Naive B cell (primary cell): ENCODE measurements around the gene ATP5PF. TPM values are rescaled to one million over a fixed set of nuclear protein-coding genes. Genes with fewer than 3 reads are reported as not detected.
A peak's percentile ranks its signal among the peaks of the same experiment; 100 is the strongest.
"Not testable (repeated sequence)": the region's sequence is repeated elsewhere in the genome, so short reads cannot be mapped to it uniquely, and the experiment has no call there.

Experiments
- ATAC-seq, 2 donors: fragments of 150-1000 bp; cut with Tn5 transposase; 2 replicates each; pipeline ENCODE4 v1.10.0; 2021; ENCODE audit warnings: low read depth in 2 of 2, mild to moderate bottlenecking in 2 of 2, moderate library complexity in 2 of 2
- DNase-seq: peaks from one replicate; pipeline ENCODE4 v3.0.0; 2022
- H3K27ac Mint-ChIP-seq, 6 donors: one replicate each; pipeline ENCODE4 v1.8.0; 2020 to 2022; ENCODE audit warnings: mild to moderate bottlenecking in 6 of 6, mixed read lengths in 6 of 6, moderate library complexity in 5 of 6, inconsistent platforms in 2 of 6
- H3K27me3 Mint-ChIP-seq, 3 donors: one replicate each; pipeline ENCODE4 v1.8.0; 2021 to 2022; ENCODE audit warnings: mixed read lengths in 3 of 3, mild to moderate bottlenecking in 1 of 3
- H3K36me3 Mint-ChIP-seq, 2 donors: one replicate each; pipeline ENCODE4 v1.8.0; 2020 to 2022; ENCODE audit warnings: mixed read lengths in 2 of 2, inconsistent platforms in 1 of 2, mild to moderate bottlenecking in 1 of 2
- H3K4me1 Mint-ChIP-seq, 3 donors: one replicate each; pipeline ENCODE4 v1.8.0; 2020 to 2022; ENCODE audit warnings: mixed read lengths in 3 of 3, inconsistent platforms in 1 of 3, mild to moderate bottlenecking in 1 of 3, moderate library complexity in 1 of 3
- H3K4me3 Mint-ChIP-seq, 8 donors: one replicate each; pipeline ENCODE4 v1.8.0; 2020 to 2022; ENCODE audit warnings: mild to moderate bottlenecking in 8 of 8, mixed read lengths in 8 of 8, moderate library complexity in 8 of 8, inconsistent platforms in 2 of 8
- H3K9me3 Mint-ChIP-seq, 7 donors: one replicate each; pipeline ENCODE4 v1.8.0; 2020 to 2022; ENCODE audit warnings: mixed read lengths in 7 of 7, mild to moderate bottlenecking in 5 of 7, inconsistent platforms in 2 of 7, moderate library complexity in 1 of 7
- polyA plus RNA-seq, 6 donors: library from polyadenylated mRNA; unstranded; fragments of 300-500 nt; fragmentation: Illumina TruSeq; gene quantifications; one replicate each; pipeline ENCODE4 v1.2.3, GENCODE V29; 2021; ENCODE audit warnings: low read depth in 6 of 6

Gene ATP5PF
- polyA plus RNA-seq, 6 donors from 2014 or later = 264 to 368 (median 335) TPM

DNA sequence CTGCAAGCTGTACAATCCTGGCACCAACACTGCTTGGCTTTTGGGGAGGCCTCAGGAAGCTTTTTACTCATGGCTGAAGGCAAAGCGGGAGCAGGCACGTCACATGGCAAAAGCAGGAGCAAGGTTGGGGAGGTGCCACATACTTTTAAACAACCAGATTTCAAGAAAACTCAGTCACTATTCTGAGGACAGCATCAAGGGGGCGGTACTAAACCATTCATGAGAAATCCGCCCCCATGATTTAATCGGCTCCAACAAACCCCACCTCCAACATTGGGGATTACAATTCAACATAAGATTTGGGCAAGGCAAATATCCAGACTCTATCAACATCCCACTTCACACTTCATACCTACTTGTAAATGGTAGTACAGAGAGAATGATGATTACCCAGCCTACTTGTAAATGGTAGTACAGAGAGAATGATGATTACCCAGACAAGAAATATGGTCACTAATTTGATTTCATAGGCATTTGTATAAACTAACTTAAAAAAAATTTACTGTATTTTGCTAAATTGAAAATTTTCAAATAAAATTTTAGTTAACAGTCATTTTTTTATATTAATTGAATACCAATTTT, 24.9 kb downstream of the ATP5PF start:
- Mint-ChIP-seq H3K27me3 (no peaks in the 10 kb centered on the region), H3K27ac (no peak overlapping the region), H3K4me1 (no peaks in the 10 kb centered on the region), H3K4me3 (no peak overlapping the region), H3K36me3 (no peaks in the 10 kb centered on the region), H3K9me3 (no peaks in the 10 kb centered on the region)
- no peak for DNase-seq
- no peak for ATAC-seq

DNA sequence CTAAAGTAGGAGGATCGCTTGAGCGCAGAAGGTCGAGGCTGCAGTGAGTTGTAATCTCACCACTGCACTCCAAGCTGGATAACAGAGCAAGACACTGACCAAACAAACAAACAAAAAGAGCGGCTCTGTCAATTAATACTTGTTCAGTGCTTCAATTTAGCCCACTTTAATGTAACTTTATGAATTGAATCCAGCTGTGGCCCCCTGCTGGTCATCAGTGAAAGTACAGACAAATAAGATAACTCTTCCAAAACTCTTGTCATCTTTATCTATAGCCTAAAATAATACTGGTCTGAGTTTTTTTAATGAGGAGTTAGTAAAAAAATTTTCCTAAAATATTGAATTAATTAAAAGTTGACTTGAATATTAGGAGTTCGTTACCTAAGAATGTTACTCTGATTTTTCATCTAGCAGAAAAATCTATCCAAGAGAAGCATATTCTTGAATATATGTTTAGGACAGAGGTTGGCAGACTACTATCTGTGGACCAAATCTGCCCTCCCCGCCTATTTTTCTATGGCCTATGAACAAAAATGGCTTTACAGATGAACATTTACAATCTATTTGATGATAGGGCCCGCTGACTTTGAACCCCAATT, 26.1 kb downstream of the ATP5PF start:
- Mint-ChIP-seq H3K4me1 (no peaks in the 10 kb centered on the region), H3K27ac (peak overlapping the region in 1 of 6 donors; percentile 65), H3K9me3 (no peaks in the 10 kb centered on the region), H3K36me3 (no peaks in the 10 kb centered on the region), H3K27me3 (no peaks in the 10 kb centered on the region), H3K4me3 (no peak overlapping the region)
- DNase-seq (peak; percentile 51), ATAC-seq (peak in 1 of 2 donors; percentile 49)

- no peaks in the 10 kb centered on the region for H3K36me3 Mint-ChIP-seq
- DNase-seq (no peak), ATAC-seq (no peak)
- H3K4me3 Mint-ChIP-seq = no peak overlapping the region
- H3K4me1 Mint-ChIP-seq = no peaks in the 10 kb centered on the region
- no peaks in the 10 kb centered on the region for H3K27me3 Mint-ChIP-seq
- no peak overlapping the region for H3K27ac Mint-ChIP-seq
- no peaks in the 10 kb centered on the region for H3K9me3 Mint-ChIP-seq
These were observed 33.2 kb downstream of the ATP5PF start for GRCh38 chr21:25701529-25701928.

DNA sequence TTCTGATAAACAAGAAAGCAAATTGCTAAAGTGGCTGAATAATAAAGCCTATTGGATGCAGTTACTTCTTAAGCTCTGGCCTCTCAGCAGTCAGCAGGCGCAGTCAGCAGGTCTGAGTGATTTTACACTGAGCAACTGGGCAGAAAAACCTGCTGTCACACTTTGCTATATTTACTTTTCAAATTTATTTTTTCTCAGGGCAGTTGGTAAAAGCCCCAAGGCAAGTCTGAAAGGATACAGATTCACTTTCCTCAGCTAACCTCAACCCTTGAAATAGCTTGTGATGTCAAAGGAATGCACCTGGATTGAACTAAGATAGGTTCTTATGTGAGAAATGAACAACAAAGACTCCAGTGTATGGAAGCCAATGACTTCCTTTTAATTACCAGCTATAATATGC, 34.0 kb downstream of the ATP5PF start:
- Mint-ChIP-seq H3K4me1 (no peaks in the 10 kb centered on the region), H3K36me3 (no peaks in the 10 kb centered on the region), H3K27me3 (no peaks in the 10 kb centered on the region)

DNA sequence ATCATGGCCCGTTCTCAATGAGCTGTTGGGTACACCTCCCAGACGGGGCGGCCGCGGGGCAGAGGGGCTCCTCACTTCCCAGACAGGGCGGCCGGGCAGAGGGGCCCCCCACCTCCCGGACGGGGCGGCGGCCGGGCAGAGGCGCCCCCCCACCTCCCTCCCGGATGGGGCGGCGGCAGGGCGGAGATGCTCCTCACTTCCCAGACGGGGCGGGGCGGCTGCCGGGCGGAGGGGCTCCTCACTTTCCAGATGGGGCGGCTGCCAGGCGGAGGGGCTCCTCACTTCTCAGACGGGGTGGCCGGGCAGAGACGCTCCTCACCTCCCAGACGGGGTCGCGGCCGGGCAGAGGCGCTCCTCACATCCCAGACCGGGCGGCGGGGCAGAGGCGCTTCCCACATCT, 39.2 kb downstream of the ATP5PF start:
- H3K9me3 Mint-ChIP-seq, H3K4me1 Mint-ChIP-seq, H3K36me3 Mint-ChIP-seq, H3K27ac Mint-ChIP-seq, H3K27me3 Mint-ChIP-seq, DNase-seq, ATAC-seq, H3K4me3 Mint-ChIP-seq: not testable (repeated sequence)

More for the DNA sequence above, 34.0 kb downstream of the ATP5PF start:
- Mint-ChIP-seq H3K4me3 (no peak overlapping the region), H3K9me3 (no peaks in the 10 kb centered on the region), H3K27ac (peak overlapping the region in 1 of 6 donors; percentile 65)
- ATAC-seq (no peak), DNase-seq (no peak)

DNA sequence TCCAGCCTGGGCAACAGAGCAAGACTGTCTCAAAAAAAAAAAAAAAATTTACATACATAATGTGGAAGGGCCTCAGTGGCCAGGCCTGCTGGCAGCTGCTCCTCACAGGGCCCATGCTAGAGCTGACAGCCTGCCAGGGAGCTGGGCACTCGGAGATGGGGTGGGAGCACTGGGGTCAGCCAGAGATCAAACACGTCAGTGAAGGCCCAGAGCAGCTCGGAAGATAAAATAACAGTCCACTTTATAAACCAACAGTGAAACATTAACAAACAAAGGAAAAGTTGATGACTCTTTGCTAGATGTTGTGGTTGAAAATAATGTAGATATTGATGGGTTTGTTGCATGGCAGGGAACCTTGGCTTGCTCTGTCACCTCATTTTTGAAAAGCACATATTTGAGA, 42.7 kb downstream of the ATP5PF start:
- no peaks in the 10 kb centered on the region for H3K27me3 Mint-ChIP-seq
- DNase-seq (no peak), ATAC-seq (no peak)
- no peaks in the 10 kb centered on the region for H3K36me3 Mint-ChIP-seq
- H3K27ac Mint-ChIP-seq = peak overlapping the region in 1 of 6 donors; percentile 15
- H3K4me3 Mint-ChIP-seq = no peak overlapping the region
- H3K9me3 Mint-ChIP-seq = peaks cover 0 to 2% (median 0%) of the 10 kb centered on the region in 7 donors
- no peaks in the 10 kb centered on the region for H3K4me1 Mint-ChIP-seq

GRCh38 chr21:25689226-25689625, 45.5 kb downstream of the ATP5PF start:
- Mint-ChIP-seq H3K27me3 (no peaks in the 10 kb centered on the region), H3K4me3 (no peak overlapping the region), H3K4me1 (no peaks in the 10 kb centered on the region), H3K36me3 (no peaks in the 10 kb centered on the region), H3K27ac (no peak overlapping the region), H3K9me3 (no peaks in the 10 kb centered on the region)
- DNase-seq = no peak
- no peak for ATAC-seq

GRCh38 chr21:25688275-25689155, 46.2 kb downstream of the ATP5PF start:
- DNase-seq (no peak), ATAC-seq (no peak)
- H3K9me3 Mint-ChIP-seq = no peaks in the 10 kb centered on the region
- H3K4me1 Mint-ChIP-seq = no peaks in the 10 kb centered on the region
- H3K36me3 Mint-ChIP-seq = no peaks in the 10 kb centered on the region
- H3K4me3 Mint-ChIP-seq = no peak overlapping the region
- H3K27ac Mint-ChIP-seq = no peak overlapping the region
- H3K27me3 Mint-ChIP-seq = no peaks in the 10 kb centered on the region

GRCh38 chr21:25687787-25688186, 46.9 kb downstream of the ATP5PF start:
- Mint-ChIP-seq H3K9me3 (no peaks in the 10 kb centered on the region), H3K4me1 (no peaks in the 10 kb centered on the region), H3K4me3 (no peak overlapping the region), H3K36me3 (no peaks in the 10 kb centered on the region), H3K27ac (no peak overlapping the region), H3K27me3 (no peaks in the 10 kb centered on the region)
- no peak for DNase-seq
- no peak for ATAC-seq

DNA sequence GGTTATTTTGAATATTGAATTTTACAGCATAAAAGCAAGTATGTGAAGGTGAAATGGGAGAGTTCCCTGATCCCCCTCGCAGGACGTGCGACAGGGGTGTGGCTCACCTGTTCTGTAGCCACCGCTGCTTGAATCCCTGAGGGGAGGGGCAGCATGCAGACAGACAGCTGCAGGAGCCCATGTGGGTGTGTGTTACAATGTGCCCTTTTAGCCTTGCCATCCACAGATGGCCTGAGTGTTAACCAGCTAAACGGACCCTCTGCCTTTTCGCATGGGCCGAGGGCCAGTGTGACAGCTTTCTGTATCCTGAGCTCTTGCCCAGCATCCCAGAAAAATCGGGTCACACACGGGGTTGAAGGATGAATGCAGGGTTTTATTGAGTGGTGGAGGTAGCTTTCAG, 52.3 kb downstream of the ATP5PF start:
- Mint-ChIP-seq H3K27me3 (no peaks in the 10 kb centered on the region), H3K36me3 (peaks cover 0 to 6% of the 10 kb centered on the region in 2 donors), H3K9me3 (peaks cover 0 to 9% (median 3%) of the 10 kb centered on the region in 7 donors), H3K27ac (peak overlapping the region in 1 of 6 donors; percentile 64), H3K4me1 (no peaks in the 10 kb centered on the region), H3K4me3 (no peak overlapping the region)
- no peak for ATAC-seq
- no peak for DNase-seq

- Mint-ChIP-seq H3K9me3 (peaks cover 0 to 18% (median 6%) of the 10 kb centered on the region in 7 donors), H3K4me3 (no peak overlapping the region)
These were observed 58.3 kb downstream of the ATP5PF start for GRCh38 chr21:25676451-25676850.

More at GRCh38 chr21:25676451-25676850, 58.3 kb downstream of the ATP5PF start:
- Mint-ChIP-seq H3K27me3 (no peaks in the 10 kb centered on the region), H3K36me3 (peaks cover 4 to 6% of the 10 kb centered on the region in 2 donors), H3K27ac (no peak overlapping the region), H3K4me1 (no peaks in the 10 kb centered on the region)
- DNase-seq (no peak), ATAC-seq (no peak)
